DMS114 treated with DMSO at 0.1 percent for 48 hours (cell line): ENCODE measurements around the gene HLX.

Experiments used
- DNase-seq: peaks from one replicate; lab custom pipeline; 2025; ENCODE audit not compliant: unreplicated experiment; lab: John Stamatoyannopoulos, UW

The HLX gene

GRCh38 chr1:220879076-220879508, at the start of gene HLX:
Gene HLX (plus strand): TSS chr1:220879443. CDS start chr1:220879858, 415 bp downstream.
- DNase-seq: peak; percentile 59

- no peak for DNase-seq
These were observed 45.8 kb upstream of the HLX start for GRCh38 chr1:220833436-220833835.

- no peak for DNase-seq
These were observed 44.9 kb upstream of the HLX start for GRCh38 chr1:220834155-220834870.

- DNase-seq: no peak
These were observed 40.7 kb upstream of the HLX start for GRCh38 chr1:220838578-220838977.

GRCh38 chr1:220839474-220839873, 39.8 kb upstream of the HLX start:
- no peak for DNase-seq

- DNase-seq: no peak
These were observed 38.0 kb upstream of the HLX start for GRCh38 chr1:220841293-220841692.

GRCh38 chr1:220843481-220844011, 35.7 kb upstream of the HLX start:
- DNase-seq: no peak

GRCh38 chr1:220852408-220852807, 26.8 kb upstream of the HLX start:
- no peak for DNase-seq

- DNase-seq: no peak
These were observed 6.9 kb upstream of the HLX start for GRCh38 chr1:220872296-220872695.

- no peak for DNase-seq
These were observed 6.2 kb upstream of the HLX start for GRCh38 chr1:220873087-220873486.

- peak; percentile 30 for DNase-seq
These were observed 5.2 kb upstream of the HLX start for GRCh38 chr1:220873868-220874655.

- DNase-seq: no peak
These were observed 4.0 kb upstream of the HLX start for GRCh38 chr1:220875260-220875659.

- no peak for DNase-seq
These were observed 2.5 kb upstream of the HLX start for GRCh38 chr1:220876511-220877376.

- no peak for DNase-seq
These were observed 1.7 kb upstream of the HLX start for GRCh38 chr1:220877377-220878095.

- DNase-seq: no peak
These were observed 810 bp upstream of the HLX start for GRCh38 chr1:220878191-220879075.

GRCh38 chr1:220879509-220880361, 492 bp downstream of the HLX start:
- DNase-seq: no peak

GRCh38 chr1:220880362-220880670, 1.1 kb downstream of the HLX start:
- no peak for DNase-seq

- no peak for DNase-seq
These were observed 1.7 kb downstream of the HLX start for GRCh38 chr1:220880726-220881506.
